ENCODE measurements around the gene HOXA11.
A peak's percentile ranks its signal among the peaks of the same experiment; 100 is the strongest.

Gene HOXA11

DNA sequence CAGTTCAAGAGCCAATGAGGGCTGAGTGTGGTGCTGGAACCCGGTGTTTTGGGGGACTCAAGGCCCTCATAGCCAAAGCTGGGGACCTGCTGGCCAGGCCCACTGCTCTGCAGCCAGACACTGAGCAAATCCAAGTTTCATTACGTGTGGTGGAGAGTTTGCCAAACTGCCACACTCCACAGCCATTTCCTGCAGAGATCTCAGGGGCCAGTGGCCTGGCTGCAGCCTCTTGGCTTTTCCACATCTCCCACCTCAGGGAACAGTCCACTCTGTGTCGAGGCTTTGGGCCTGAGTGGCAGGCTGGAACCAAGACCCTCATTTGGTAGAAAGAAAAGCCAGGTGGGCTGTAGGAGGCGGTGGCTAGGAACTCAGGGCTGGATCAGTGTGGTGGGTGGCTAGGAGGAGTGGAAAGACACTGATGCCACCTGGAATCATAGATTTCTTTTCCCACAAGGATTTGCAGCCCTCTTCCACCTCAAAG lies 3.2 kb downstream of the HOXA11 start:
- DNase-seq (ENCODE audit: low read depth in 3 of 3, low spot score in 1 of 3) = no peak

DNA sequence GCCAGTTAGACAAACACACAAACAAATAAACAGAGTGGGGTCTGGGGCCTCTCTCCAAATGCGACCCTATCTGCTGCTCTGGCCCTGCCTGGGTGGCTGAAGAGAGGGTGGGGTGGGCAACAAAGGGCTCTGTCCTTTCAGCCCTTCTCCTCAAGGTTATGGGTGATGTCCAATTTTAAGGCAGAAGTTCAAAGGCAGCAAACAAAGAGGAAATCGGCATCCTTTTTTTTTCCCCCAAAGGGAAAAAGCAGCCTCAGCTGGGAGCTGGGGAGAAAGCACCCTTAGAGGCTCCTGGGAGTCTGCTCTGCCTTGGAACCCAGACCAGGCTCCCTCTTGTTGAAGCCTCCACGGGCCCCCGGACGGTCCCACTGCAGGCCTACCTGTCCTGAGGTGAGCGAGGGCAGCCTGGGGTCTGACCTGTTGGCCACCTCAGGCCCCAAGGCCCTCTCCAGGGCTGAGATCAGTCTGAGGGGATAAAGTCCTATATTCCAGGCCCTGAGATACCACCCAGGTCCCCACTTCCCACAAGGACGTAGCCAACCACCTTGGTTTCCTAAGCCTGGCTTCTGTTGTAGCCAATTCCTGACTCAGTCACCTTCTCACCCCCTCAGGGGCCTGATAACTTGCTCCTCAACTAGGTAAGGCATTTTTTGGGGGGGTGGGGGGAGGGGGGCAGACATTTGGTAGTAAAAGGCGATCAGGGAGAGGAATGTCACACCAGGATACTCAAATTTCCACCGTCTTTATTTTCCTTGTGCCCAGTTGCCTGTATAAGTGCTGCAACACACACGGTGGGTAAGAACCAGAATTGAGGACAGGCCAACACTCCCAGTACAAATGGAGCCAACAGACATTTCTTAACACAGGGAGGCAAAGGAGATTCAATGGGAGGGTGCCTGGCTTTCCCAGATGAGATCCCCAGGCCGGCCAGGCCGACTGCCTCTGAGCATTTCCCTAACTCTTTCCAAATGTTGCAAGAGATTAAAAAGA lies 4.3 kb downstream of the HOXA11 start:
- DNase-seq (ENCODE audit: low read depth in 3 of 3, low spot score in 1 of 3) = no peak

DNA sequence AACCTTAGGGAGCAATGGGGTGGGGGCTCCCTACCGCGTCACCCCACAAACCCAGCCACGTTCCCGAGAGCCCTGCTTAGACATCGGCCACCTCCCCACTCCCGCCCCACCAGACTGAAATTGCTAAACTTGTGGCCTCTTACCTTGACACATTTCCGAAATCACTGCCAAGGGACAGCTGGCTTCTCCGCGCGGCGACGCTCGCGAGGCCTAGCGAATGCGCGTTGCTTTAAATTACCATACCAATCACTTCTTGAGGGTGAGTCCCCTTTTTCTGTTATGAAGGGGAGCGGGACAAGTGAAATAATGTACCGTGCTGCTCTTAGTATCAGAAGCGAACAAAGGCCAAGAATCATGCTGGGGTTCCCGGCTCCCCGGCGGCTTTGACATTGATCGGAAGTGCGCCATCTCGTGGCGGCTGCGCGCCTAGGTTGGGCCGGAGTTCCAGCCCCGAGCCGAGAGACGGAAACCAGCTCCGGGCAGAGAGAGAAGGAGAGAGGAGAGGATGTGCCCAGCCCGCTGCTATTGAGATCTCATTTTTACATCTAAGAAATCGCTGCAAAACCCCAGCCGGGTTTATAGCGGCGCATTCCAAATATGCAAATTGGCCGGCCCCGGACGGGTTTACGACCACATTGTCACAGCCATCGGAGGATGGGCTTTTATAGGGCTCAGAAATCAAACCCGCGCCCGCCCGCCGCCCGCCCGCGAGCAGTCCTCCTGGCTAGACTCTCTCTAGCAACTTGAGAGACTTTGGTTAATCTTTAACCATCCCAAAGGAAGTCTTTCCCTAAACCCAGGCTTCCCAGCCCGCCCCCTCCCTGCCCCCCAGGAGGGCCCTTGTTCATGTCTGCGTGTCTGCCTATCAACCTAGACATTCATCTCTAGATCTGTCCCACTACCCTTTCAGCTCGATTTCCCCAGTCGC lies 5.3 kb downstream of the HOXA11 start:
- DNase-seq (ENCODE audit: low read depth in 3 of 3, low spot score in 1 of 3) = peak in 1 of 3 donors; percentile 55

DNA sequence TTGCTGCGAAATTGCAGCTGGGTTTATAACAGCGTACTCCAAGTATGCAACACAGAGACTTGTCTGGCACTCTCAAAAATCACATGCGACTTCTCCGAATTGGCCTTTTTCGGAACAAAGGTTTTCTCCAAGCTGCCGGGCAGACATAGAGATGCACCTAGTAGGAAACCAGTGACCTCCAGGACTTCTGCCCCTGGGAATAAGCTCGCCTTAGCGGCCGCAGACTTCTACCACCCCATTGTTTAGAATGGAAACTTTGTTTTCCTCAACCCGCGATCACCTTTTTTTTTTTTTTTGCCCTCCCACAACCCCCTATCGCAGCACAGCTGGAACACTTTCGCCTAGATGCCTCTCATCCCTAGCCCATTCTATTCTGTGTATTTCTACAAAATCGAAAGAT lies 6.0 kb downstream of the HOXA11 start:
- no peak for DNase-seq (ENCODE audit: low read depth in 3 of 3, low spot score in 1 of 3)

DNA sequence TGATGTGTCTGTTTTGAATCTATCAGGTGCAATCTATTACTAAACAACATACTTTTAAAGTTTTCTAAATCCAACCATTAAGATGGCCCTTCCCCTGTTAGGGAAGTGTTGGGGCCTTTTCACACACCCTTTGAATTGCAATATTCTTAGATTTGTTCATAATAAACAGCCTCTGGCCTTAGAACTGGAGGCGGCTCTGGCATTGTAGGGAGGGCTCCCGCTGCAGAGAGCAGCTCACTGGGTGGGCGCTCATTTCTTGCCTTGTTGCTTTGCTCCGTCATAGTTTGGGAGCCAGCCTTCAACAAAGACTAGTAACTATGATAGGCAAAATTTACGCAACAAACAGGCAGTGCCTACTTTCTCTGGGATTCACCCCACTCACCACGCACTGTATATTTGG lies 6.7 kb downstream of the HOXA11 start:
- DNase-seq (ENCODE audit: low read depth in 3 of 3, low spot score in 1 of 3) = no peak

DNA sequence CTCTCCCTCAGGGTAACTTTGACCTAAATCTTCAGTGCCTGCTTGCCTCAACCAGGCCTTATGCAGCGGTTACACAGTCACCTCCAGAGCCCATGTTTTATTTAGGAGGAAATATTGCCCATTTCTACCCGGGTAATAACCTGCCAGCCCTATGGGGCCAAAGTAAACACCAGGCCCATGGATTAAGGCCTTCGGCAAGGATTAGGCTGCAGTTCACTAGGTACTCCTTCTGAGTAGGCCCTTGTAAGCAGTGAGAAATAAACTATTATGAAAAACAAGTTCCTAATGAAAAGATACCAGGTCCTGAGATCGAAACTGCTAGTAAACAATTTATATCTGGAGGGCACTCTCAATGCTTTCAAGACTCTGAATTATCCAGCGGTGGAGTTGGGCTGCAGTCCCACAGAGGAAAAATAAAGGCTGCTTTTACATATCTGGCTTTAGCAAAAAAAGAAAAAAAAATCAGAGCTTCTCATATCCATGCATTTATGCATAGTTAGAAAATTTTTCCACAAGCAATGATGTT lies 7.2 kb downstream of the HOXA11 start:
- DNase-seq (ENCODE audit: low read depth in 3 of 3, low spot score in 1 of 3) = no peak

DNA sequence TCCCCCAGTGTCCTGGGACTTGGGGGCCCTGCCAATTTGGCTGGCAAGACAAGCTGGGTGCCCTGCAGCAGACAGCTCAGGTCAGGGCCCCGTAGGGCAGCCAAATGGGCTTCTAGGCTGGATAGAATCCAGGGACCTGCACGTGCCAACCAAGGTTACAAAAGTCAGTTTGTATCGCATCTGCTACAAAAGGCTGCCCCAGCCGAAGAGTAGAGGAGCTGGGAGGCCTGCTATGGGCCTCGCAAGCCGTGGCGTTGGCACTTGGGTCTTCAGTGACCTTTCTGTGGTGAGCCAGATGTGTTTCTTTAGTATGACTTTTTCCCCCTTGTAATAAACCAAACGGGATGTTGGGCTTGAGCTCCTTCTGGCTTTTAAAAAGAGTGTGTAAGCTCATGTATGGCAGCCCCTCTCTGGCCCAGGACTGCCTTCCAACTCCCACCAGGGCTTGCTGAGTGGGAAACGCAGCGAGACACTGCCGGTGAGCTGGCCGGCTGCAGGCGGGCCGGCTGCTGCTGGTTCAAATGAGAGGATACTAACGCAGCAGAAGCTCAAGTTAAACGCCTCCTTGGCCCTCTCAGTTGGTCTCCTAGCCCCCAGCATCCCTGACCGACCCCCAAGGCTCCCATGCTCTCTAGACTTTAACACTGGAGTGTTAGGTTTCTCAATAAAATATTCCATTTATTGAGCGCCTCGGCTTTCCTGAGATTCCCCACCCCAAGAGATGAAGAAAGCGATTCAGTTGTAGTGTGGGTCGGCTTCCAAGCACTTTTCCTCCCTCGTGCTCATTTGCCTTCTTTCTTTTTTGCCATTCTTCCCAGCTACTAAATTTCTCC lies 7.9 kb downstream of the HOXA11 start:
- DNase-seq (ENCODE audit: low read depth in 3 of 3, low spot score in 1 of 3) = no peak

DNA sequence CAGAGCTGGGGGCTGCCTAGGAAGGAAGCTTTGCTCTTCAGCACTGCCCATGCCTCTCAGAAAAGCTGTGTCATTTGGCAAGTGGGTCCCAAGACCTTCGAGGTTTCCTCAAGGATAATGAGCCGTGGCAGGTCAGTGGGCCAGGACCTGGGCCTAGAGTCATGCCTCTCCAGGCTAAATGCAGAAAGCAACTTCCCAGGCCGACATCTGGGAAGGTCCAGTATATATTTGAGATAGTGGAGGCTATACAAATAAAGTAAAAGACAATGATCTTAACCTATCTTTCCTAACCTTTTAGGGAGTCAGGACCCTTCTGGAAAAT lies 8.5 kb downstream of the HOXA11 start:
- DNase-seq (ENCODE audit: low read depth in 3 of 3, low spot score in 1 of 3) = no peak

DNA sequence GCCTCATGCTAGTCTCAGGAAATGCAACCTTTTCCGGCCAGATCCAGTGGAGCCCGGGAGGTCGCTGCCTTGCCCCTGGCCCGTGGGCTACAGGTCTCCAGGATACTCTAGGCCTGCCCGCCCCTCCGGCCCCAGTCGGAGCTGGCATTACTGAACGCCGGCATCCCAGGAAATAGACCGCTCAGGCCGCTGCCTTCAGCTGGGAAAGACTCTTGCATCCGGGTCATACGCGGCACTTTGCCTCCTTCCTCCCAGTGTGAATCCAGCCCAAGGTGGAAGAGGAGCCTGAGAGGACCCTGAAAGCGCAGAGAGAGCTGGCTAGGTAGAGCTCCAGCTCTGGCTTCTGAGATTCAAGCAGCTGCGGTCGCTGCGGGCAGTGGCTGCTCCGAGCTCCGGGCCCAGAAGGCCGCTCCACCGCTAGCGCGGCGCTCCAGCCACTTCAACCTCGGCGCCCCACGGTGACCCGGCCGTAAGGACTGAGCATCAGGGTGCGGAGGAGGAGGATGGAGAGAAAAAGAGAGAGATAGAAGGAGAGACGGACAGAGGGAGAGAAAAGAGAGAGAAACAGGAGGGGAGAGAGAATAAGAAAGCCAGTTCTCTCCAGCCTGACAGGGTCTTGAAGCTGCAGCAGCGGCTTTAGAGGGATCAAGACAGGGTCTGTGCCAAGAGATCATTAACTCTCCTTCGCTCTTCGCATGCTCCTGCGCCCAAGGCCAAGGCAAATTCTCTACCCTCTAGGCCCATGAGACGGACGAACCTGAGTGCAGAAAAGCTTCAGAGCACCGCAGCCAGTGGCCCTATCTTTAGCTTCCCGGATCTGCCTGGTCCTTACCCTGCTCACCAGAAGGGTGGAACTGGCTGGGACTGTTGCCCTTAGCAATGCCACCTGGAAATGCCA lies 9.2 kb downstream of the HOXA11 start:
- DNase-seq (ENCODE audit: low read depth in 3 of 3, low spot score in 1 of 3) = no peak

DNA sequence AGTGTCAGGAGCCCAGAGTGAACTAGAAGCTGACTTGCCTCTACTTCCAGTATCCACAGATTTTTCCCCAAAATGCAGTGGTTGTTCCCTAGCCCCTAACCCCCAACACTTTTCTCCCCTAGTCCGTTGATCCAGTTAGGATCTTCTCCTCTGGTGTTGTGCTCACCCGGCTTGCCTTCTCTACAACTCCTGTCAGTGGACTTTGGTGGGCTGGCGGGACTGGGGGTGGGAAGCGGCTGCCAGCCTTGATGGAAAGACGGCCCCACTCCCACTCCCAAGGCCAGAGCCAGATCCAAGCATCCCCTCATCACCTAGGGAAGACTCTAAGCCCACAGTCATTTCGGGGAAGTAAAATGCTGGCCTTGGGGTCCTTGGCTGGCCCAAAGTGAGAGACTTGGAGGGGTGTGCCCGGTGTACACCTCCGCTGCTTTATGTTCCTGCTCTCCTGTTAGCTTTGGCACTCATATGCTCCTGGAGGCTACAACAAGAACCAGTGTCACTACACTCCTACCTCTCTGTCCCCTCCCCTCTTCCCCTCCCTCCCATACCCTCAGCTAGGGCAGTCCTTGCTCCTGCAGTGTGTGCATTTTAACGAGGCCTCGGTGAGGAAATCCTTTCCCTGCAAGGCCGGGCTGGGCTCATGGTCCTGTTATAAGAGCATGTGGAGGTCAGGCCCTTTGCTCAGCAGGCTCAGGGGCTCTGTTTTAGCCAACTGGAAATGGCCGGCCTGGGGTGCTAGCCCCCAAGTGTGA lies 10.0 kb downstream of the HOXA11 start:
- no peak for DNase-seq (ENCODE audit: low read depth in 3 of 3, low spot score in 1 of 3)

DNA sequence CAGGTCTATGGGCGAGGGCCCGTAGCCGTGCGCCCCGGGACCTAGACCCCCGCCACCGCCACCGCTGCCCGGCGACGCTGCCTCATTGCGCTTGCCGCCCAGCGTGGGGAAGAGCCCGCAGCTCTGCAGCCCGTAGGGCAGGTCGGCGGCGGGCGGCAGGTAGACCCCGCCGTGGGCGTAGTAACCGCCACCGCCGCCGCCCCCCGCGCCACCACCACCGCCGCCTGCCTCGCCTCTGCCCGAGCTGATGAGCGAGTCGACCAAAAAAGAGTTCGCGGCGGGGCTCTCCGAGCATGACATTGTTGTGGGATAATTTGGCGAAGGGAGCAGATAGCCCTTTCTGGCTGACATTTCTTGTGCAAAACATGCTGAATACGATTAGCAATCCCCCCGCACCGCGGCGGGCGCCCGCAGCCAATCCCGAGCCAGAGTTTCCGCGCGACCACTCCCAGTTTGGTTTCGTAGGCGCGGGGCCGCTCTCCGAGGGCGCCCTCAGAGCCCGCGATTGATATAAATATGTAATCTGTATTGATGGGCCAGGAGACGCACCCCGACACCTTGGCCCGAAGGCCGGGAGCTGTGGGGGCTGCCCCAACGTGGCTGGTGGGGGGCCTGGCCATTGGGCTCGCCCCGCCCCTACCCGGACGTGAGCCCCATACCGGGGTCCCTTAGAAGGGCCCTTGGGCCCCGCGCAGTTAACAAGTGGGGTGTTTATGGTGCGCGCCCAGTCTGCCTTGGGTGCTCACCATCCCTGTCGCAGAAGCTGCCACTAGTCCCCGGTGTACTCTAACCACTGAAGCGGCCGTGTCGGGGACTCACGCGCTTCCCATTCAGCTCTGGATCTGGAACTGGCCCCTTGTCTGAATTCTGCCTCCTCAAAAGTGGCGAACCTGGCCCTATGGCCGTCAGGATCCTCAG lies 10.8 kb downstream of the HOXA11 start, which contains the start of gene HOXA10:
Gene HOXA10 (minus strand): TSS at position 365 of the 918 bp plus-strand sequence. CDS start 14 bp downstream, at position 351.
- peak in 1 of 3 donors; percentile 0 for DNase-seq (ENCODE audit: low read depth in 3 of 3, low spot score in 1 of 3)

DNA sequence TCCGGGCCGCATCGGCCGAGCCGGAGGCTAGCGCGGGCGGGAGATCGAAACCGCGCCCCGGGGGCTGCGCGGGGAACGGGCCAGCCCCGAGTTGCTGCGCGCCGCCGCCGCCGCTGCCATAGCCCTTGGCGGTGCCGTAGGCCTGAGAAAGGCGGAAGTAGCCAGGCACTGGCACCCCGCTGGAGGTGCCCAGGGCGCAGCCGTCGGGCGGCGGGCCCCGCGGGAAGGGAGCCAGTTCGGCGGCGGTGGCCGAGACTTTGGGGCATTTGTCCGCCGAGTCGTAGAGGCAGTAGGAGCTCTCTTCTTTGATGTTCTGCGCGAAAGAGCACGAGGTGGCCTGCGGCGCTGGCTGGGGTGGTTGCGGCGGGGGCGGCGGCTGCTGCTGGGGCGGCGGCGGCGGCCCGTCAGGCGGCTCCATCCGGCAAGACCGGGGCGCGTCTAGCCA lies 11.5 kb downstream of the HOXA11 start:
- DNase-seq (ENCODE audit: low read depth in 3 of 3, low spot score in 1 of 3) = peak in 1 of 3 donors; percentile 12

DNA sequence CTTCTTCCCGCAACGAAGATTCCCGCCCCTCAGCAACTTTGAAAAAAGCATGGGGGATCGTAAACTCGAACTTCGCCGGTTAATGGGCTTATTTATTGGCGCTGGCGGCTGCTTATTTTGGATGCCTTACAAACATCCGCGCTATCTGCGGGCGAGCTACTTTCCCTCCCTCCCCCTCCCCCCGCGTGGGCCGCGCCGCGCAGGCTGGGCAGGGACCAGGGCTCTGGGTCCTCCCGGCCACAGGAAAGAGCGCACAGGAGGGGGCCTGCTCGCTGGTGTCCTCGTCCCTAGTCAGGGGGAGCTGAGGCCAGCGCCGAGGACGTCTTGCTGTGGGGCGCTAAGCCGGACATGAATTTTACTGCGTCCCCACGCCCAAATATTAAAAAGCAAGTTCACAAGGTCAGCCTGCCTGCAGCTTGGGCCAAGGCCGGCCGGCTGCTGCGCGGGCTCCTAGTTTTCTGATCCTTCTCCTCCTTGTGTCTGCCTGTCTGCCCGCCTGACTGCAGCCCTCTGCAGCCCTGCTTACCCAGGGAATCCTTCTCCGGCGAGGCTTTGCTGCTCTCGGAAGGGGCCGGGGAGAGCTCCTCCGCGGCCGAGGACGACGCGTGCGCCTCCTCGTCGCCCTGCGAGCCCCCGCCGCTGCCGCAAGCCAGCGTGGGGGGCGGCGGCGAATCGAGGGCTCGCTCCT lies 12.1 kb downstream of the HOXA11 start:
- DNase-seq (ENCODE audit: low read depth in 3 of 3, low spot score in 1 of 3) = no peak

DNA sequence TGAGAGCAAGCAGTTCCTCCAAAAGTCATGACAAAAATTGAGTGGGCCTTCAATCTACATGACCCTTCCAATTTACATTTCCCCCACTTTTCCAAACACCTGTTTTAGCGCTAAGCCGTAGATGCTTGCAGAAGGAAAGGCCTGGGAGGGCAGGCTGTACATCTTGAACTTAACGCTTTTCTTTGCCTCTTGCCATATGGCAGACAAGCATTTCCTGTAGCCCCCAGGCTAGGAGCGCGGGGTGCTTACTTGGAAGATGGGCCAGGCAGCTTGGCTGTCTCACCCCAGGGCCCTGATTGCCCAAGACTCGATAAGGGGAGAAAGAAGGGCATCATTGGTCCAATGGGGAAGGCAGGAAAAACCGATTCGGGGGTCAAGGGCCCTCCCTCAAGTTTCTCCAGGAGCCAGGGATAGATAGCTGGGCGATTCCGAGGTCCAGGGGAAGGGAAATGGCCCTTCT lies 12.7 kb downstream of the HOXA11 start:
- DNase-seq (ENCODE audit: low read depth in 3 of 3, low spot score in 1 of 3) = no peak

DNA sequence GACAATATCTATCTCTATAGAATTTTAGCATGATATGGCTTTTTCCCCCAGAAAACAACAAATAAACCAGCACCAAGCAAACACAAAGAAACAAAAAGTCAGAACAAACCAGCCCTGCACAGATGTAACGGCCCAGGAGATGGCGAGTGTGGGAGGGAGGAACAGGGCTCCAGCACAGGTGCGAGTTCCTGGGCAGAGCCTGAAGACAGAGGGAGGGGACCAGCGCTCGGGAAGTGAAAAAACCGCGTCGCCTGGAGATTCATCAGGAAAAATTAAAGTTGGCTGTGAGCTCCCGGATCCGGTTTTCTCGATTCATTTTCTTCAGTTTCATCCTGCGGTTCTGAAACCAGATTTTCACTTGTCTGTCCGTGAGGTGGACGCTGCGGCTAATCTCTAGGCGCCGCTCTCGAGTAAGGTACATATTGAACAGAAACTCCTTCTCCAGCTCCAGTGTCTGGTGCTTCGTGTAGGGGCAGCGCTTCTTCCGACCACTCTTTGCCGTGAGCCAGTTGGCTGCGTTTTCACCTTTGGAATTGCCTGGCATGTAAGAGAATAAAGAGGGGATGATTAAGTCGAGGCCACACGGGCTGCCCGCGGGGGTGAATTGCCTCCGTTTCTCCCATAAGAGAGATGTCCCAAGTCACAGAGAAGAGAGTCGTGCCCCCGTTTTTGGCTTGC lies 13.3 kb downstream of the HOXA11 start:
- DNase-seq (ENCODE audit: low read depth in 3 of 3, low spot score in 1 of 3) = no peak

DNA sequence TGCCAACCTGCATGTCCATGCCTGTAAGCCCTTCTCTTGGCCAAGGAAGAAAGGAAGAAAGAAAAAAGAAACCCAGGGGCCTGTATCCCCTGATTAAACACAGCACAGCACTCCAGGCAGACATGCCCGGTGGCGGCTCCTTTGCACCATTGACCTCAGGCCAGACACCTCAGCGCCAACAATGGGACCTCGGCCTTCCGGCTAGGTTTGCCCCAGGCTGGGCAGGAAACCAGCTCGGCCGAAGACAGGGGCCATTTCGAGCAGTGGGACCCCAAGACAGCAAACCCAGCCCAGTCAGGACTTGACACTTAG lies 13.8 kb downstream of the HOXA11 start:
- DNase-seq (ENCODE audit: low read depth in 3 of 3, low spot score in 1 of 3) = no peak
